HG03175 (cell line): ENCODE data around the gene SSU72.
A peak's percentile ranks its signal among the peaks of the same experiment; 100 is the strongest.
"Not testable (repeated sequence)": the region's sequence is repeated elsewhere in the genome, so short reads cannot be mapped to it uniquely, and the experiment has no call there.

Experiments used
- ATAC-seq: cut with Tn5 transposase; IDR thresholded peaks from one replicate; pipeline ENCODE4 v1.9.1; 2021; ENCODE audit warnings: mild to moderate bottlenecking, moderate library complexity; ENCODE audit not compliant: unreplicated experiment

The SSU72 gene

DNA sequence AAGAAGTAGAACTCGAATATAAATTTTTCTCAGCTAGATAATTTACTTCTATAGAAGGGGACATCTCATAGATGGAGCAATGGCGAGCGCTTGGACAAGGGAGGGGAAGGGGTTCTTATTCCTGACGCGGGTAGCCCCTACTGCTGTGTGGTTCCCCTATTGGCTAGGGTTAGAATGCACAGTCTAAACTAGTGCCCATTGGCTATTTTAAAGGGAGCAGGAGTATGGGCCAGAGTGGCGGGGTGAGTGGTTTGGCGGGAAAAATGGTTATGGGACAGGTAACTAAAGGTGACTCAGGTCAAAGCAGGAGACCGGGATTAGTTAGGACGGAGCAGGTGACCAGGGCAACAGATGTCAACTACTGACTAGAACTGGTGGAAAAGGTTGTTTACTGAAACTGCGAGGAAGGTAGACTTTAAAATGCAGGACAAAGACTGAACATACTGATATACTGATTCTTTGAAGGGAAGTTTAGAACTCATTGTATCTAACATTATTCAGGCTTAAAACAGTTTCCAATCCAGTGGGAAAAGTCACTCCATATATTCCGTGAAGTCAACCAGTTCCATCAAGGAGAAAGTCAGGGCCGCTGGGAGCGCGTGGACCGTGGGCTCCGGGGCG lies 63.6 kb downstream of the SSU72 start:
- ATAC-seq = no peak

DNA sequence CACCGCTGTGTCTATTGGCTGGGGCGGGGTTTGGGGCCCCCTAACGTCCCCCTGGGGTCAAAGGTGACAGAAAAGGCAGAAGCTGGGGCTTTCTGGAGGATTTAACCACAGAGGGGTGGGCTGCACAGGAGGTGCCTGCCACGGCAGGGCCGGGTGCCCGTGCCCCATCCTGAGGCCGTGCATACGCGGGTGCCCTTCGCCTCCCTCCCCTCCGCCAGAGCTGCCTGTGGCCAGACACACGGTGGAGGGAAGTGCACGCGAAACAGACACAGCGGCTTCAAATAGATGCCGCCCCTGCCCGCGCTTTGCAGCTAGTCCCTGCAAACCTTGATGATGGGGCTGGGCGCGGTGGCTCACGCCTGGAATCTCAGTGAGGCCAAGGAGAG lies 65.2 kb downstream of the SSU72 start:
- ATAC-seq = not testable (repeated sequence)

DNA sequence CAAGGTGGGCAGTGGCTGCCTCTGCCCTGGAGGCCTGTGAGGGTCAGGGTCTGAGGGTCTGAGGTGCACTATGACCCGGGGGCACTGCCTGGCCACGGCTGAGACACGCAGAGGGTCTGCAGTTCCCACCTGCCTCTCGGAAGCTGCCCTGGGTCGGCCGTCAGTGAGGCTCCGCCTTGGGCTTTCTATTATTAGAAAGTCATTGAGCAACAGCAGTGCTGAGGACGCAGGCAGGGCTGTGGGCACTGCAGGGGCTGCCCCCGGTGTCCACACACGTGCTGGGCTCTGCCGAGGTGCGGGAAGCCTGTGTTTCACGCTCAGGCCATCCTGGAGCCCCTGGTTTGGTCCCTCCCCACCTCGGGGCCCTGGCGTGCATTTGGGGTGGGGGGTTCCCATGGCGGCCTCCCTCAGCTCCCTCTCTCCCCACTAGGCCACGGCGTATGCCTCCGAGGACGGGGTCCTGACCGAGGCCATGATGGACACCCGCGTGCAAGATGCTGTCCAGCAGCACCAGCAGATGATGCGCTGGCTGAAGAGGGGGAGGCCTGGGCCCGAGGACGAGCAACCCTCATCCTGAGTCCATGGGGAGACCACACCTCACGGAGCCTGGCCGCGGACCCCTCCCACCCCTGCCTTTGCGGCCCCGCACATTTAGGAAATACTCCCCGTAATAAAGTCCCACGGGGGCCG lies 65.7 kb downstream of the SSU72 start:
- not testable (repeated sequence) for ATAC-seq

DNA sequence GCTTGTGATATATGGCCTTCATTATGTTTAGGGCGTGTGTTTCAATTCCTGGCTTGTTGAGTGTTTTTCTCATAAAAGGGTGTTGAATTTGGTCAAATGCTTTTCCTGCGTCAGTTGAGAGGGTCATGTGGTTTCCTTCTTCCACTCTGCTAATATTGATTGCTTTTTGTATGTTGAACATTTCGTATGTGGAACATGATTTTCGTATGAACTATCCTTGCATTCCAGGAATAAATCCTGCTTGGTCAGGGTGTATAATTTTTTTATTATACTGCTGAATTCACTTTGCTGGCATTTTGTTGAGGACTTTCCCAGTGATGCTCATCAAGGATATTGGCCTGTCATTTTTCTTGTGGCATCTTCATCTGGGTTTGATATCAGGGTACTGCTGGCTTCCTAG lies 67.4 kb downstream of the SSU72 start:
- no peak for ATAC-seq

DNA sequence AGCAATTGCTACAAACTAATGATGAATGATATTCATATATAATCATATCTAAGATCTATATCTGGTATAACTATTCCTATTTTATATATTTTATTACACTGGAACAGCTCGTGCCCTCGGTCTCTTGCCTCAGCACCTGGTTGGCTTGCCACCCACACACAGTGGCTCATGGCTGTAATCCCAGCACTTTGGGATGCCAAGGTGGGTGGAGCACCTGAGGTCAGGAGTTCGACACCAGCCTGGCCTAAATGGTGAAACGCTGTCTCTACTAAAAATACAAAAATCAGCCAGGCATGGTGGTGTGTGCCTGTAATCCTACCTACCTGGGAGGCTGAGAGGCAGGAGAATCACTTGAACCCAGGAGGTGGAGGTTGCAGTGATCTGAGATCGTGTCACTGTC lies 68.9 kb downstream of the SSU72 start:
- not testable (repeated sequence) for ATAC-seq

DNA sequence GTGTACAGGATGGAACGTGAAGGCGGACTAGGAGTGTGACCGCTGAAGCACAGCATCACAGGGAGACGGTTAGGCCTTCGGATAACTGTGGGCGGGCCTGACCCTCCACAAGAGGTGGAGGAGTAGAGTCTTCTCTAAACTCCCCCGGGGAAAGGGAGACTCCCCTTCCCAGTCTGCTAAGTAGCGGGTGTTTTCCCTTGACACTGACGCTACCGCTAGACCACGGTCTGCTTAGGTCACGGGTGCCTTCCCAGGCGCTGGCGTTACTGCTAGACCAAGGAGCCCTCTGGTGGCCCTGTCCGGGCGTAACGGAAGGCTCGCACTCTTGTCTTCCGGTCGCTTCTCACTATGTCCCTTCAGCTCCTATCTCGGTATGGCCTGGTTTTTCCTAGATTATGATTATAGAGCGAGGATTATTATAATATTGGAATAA lies 69.3 kb downstream of the SSU72 start:
- ATAC-seq = peak; percentile 59

DNA sequence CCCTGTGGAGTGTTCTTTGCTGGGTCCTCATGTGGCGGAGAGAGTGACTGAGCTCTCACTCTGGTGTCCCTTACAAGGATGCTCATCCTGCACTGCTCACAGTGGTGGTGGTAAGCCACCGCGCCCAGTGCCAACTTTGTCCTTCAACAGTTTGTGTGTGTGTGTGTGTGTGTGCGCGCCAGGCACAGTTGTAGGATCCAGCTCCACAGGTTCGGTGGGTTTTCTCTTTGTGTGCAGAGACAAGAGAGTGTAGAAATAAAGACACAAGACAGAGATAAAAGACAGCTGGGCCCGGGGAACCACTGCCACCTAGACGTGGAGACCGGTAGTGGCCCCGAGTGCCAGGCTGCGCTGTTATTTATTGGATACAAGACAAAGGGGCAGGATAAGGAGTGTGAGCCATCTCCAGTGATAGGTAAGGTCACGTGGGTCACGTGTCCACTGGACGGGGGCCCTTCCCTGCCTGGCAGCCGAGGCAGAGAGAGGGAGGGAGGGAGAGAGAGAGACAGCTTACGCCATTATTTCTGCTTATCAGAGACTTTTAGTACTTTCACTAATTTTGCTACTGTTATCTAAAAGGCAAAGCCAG lies 69.8 kb downstream of the SSU72 start:
- not testable (repeated sequence) for ATAC-seq

DNA sequence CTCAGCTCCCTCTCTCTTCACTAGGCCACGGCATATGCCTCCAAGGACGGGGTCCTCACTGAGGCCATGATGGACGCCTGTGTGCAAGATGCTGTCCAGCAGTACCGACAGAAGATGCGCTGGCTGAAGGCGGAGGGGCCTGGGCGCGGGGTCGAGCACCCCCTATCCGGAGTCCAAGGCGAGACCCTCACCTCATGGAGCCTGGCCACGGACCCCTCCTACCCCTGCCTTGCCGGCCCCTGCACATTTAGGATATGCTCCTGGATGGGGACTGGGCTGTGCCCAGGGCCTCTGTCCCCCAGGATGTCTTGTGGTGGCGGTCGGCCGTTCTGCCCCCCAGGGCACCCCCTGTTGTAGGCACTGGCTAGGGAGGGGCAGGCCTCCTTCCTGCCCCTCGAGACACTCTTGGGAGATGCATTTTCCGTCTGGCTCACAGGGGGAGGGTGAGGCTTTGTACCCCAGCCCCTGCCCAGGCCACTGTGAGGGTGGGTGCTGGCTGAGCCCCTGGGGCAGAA lies 79.1 kb downstream of the SSU72 start:
- not testable (repeated sequence) for ATAC-seq

DNA sequence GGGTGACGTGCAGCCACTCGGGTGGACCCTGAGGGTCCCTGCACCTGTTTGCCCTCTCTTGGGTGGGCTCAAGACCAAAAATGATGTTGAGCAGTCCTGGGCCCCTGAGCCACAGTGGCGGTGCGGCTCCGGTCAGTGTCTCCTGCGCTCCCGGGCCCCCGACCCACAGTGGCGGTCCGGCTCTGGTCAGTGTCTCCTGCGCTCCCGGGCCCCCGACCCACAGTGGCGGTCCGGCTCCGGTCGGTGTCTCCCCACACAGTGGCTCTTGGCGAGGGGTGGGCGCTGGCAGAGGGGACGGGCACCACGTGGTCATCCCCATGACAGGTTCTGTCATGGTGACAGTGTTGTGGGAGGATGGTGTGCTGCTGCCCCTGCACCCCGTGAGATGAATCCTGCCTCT lies 80.4 kb downstream of the SSU72 start:
- not testable (repeated sequence) for ATAC-seq
